Caco-2 (cell line): Measurements from ENCODE around the gene CTTNBP2NL. TPM values are rescaled to one million over a fixed set of nuclear protein-coding genes. Genes with fewer than 3 reads are reported as not detected.

ENCODE experiments used
- BruUV-seq: library from RNA; stranded (reverse); fragments of 400-500 nt; replicated peaks from 2 replicates; lab custom pipeline; 2021; lab: Mats Ljungman, UMichigan
- CTCF ChIA-PET: fragments of 300-600 bp; sonication (Branson Sonifier 250); formaldehyde crosslinking; loops from one replicate; lab custom pipeline; 2022; ENCODE audit warnings: antibody characterized with exemption; lab: Charles Lee
- POLR2A ChIA-PET: fragments of 300-600 bp; sonication (Branson Sonifier 250); formaldehyde crosslinking; loops from one replicate; lab custom pipeline; 2022; ENCODE audit warnings: antibody characterized with exemption; lab: Charles Lee
- DNase-seq, 2 experiments: peaks; one replicate each; pipeline versions ENCODE4 v3.0.0 to v3.0.0-alpha.2; 2020 to 2022
- H3K27me3 ChIP-seq: replicated peaks from 2 replicates; pipeline ENCODE4 v1.6.0; 2011; ENCODE audit warnings: low read length; ENCODE audit not compliant: control insufficient read depth, insufficient read depth
- H3K36me3 ChIP-seq: 2 replicates; pipeline ENCODE4 v1.5.1; 2011; ENCODE audit warnings: low read length; ENCODE audit not compliant: control insufficient read depth, insufficient read depth
- H3K4me1 ChIP-seq: fragments of 250-450 bp; sonication (Bioruptor Pico); 2 replicates; pipeline ENCODE4 v1.5.1; 2020; ENCODE audit warnings: mild to moderate bottlenecking
- H3K4me3 ChIP-seq: 2 replicates; pipeline ENCODE4 v1.5.1; 2011; ENCODE audit warnings: low read depth, mild to moderate bottlenecking, control low read depth, low read length
- H3K9me3 ChIP-seq: fragments of 250-450 bp; sonication (Bioruptor Pico); 2 replicates; pipeline ENCODE4 v1.5.1; 2020; ENCODE audit warnings: mild to moderate bottlenecking, moderate library complexity
- H3K27ac Mint-ChIP-seq: one replicate; pipeline ENCODE4 v1.8.0; 2022; ENCODE audit warnings: mixed read lengths; ENCODE audit not compliant: unreplicated experiment
- H3K27me3 Mint-ChIP-seq: one replicate; pipeline ENCODE4 v1.8.0; 2022; ENCODE audit warnings: mixed read lengths; ENCODE audit not compliant: insufficient read depth, unreplicated experiment
- H3K36me3 Mint-ChIP-seq: one replicate; pipeline ENCODE4 v1.8.0; 2022; ENCODE audit warnings: mild to moderate bottlenecking, mixed read lengths; ENCODE audit not compliant: insufficient read depth, unreplicated experiment
- H3K4me1 Mint-ChIP-seq: one replicate; pipeline ENCODE4 v1.8.0; 2022; ENCODE audit warnings: low read depth, mixed read lengths; ENCODE audit not compliant: unreplicated experiment
- H3K4me3 Mint-ChIP-seq: one replicate; pipeline ENCODE4 v1.8.0; 2022; ENCODE audit warnings: mild to moderate bottlenecking, moderate library complexity, mixed read lengths; ENCODE audit not compliant: unreplicated experiment
- H3K9me3 Mint-ChIP-seq: one replicate; pipeline ENCODE4 v1.8.0; 2022; ENCODE audit warnings: mixed read lengths; ENCODE audit not compliant: unreplicated experiment
- intact Hi-C: fragments of 100-400 bp; cut with micrococcal nuclease; formaldehyde crosslinking; loops from one replicate; pipeline ENCODE4 v1.10.0; 2022; ENCODE audit not compliant: unreplicated experiment
- total RNA-seq: library from RNA; stranded (reverse); gene quantifications from 2 replicates; pipeline ENCODE4 v1.2.3, GENCODE V29; 2022
- TF ChIP-seq, protein P1 (sequence below), 2 experiments: fragments of 200-600 bp in 1 of 2; IDR thresholded peaks; 1 replicate in 1 of 2; 2 replicates in 1 of 2; pipeline versions ENCODE4 v1.5.1 to v1.8.0; 2011 to 2022; ENCODE audit warnings: antibody characterized with exemption in 1 of 2, control low read depth in 1 of 2, inconsistent platforms in 1 of 2, low read depth in 1 of 2, low read length in 1 of 2, mild to moderate bottlenecking in 1 of 2, moderate library complexity in 1 of 2; ENCODE audit not compliant: insufficient read depth in 1 of 2, severe bottlenecking in 1 of 2, unreplicated experiment in 1 of 2

CTTNBP2NL gene
- total RNA-seq, 1 experiment from 2014 or later: 11.3 TPM

DNA sequence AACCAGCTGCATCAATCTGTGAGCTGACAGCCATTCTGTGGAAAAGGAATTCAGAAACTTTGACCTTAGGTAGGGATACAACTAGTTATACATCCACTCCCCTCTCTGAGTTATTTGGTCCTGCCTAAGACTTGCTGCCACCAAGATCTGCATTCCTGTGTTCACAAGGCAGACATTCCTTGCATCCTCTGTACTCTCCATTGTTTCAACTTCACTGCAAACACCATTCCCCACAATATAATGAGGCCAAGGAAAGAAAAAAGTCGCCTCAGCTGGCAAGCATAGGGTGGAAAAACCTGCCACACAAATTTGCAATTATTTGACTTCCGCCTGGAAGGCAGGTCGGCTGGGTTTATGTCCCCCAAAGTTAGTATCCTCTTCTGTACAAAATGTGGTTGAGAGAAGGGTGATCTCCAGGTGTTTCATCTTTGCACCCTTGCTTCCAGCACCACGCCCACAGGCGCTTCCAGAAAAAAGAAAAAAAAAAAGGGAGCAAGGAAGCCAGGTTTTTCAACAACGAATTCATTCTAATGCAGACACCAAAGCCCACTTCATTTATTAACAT lies 676 bp upstream of the CTTNBP2NL start:
- CTCF ChIA-PET: interaction anchor here (0.7 to 1.1 kb wide), 2 partner anchors 78 to 107 kb away, joined by 3 to 5 read pairs; no protein-coding TSS in a partner anchor
- Mint-ChIP-seq H3K9me3 (no peaks in the 10 kb centered on the region), H3K27me3 (no peaks in the 10 kb centered on the region), H3K4me3 (peak overlapping the region; percentile 96), H3K27ac (peak overlapping the region; percentile 96), H3K4me1 (peaks cover 7% of the 10 kb centered on the region), H3K36me3 (peaks cover 13% of the 10 kb centered on the region)
- no peaks in the 10 kb centered on the region for H3K27me3 ChIP-seq
- intact Hi-C loops: loop anchor here (10.0 kb wide), 1 partner anchor 409 kb away; no protein-coding TSS in a partner anchor
- POLR2A ChIA-PET: interaction anchor here (1.0 kb wide), 1 partner anchor 304 kb away, joined by 3 read pairs; no protein-coding TSS in a partner anchor
- no peaks in the 10 kb centered on the region for H3K9me3 ChIP-seq
- TSS peak; percentile 97 for BruUV-seq
- peak overlapping the region; percentile 74 for H3K4me3 ChIP-seq
- peak; percentile 29 to 41 for DNase-seq
- peaks cover 20% of the 10 kb centered on the region for H3K4me1 ChIP-seq
- no peaks in the 10 kb centered on the region for H3K36me3 ChIP-seq
- TF ChIP-seq, protein P1, sequence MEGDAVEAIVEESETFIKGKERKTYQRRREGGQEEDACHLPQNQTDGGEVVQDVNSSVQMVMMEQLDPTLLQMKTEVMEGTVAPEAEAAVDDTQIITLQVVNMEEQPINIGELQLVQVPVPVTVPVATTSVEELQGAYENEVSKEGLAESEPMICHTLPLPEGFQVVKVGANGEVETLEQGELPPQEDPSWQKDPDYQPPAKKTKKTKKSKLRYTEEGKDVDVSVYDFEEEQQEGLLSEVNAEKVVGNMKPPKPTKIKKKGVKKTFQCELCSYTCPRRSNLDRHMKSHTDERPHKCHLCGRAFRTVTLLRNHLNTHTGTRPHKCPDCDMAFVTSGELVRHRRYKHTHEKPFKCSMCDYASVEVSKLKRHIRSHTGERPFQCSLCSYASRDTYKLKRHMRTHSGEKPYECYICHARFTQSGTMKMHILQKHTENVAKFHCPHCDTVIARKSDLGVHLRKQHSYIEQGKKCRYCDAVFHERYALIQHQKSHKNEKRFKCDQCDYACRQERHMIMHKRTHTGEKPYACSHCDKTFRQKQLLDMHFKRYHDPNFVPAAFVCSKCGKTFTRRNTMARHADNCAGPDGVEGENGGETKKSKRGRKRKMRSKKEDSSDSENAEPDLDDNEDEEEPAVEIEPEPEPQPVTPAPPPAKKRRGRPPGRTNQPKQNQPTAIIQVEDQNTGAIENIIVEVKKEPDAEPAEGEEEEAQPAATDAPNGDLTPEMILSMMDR (IDR thresholded peaks at IDR 0.05; ENCODE audit: insufficient read depth in 1 of 2, low read depth in 1 of 2, low read length in 1 of 2, severe bottlenecking in 1 of 2, unreplicated experiment in 1 of 2): no peak

DNA sequence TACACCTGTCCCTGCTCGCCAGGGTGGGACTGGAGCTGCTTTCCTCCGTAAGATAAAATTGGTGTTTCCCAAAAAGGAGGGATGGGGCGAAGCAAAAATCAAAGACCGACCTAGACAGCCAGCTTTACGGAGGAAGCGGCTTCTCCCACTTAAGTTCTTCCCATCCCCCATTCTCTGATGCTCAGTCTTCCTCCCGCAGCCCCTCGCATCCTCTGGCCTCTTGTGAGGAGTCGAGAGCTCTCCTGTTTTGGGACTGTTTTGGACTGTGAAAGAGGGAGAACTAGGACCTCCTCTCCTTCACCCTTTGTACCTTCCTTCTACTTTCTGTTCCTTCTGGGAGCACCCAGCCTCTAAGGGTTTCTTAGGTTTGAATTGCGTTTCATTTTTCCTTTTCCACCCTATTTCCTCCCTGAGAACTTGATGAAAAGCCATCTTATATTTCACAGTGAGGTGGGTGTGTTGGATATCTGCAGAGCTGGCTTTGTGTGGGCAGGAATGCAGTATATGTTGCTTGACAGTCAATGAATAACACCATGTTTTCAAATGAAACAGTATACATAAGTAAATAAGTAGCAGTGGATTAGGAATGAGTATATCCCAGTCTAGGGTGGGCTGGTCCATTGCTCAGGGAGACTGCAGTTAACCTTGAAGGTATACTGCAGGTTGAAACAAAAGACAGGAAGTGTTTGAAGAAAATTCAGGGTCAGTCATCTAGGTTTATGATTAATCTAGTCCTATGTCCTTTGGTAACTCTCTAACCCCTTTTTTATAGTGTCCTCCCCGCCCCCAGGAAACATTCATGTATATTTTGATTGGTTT lies 848 bp downstream of the CTTNBP2NL start:
- peaks cover 7% of the 10 kb centered on the region for H3K4me1 Mint-ChIP-seq
- H3K4me3 Mint-ChIP-seq: peak overlapping the region; percentile 96
- H3K4me1 ChIP-seq: peaks cover 20% of the 10 kb centered on the region
- no peaks in the 10 kb centered on the region for H3K27me3 ChIP-seq
- no TSS peak for BruUV-seq
- no peaks in the 10 kb centered on the region for H3K9me3 Mint-ChIP-seq
- no peaks in the 10 kb centered on the region for H3K27me3 Mint-ChIP-seq
- peak overlapping the region; percentile 74 for H3K4me3 ChIP-seq
- intact Hi-C loops: loop anchor here (10.0 kb wide), 1 partner anchor 408 kb away; no protein-coding TSS in a partner anchor
- DNase-seq: no peak
- no peaks in the 10 kb centered on the region for H3K36me3 ChIP-seq
- POLR2A ChIA-PET: no interaction called here
- CTCF ChIA-PET: no interaction called here
- TF ChIP-seq, protein P1 (IDR thresholded peaks at IDR 0.05; ENCODE audit: insufficient read depth in 1 of 2, low read depth in 1 of 2, low read length in 1 of 2, severe bottlenecking in 1 of 2, unreplicated experiment in 1 of 2): no peak
- H3K36me3 Mint-ChIP-seq: peaks cover 13% of the 10 kb centered on the region
- peak overlapping the region; percentile 96 for H3K27ac Mint-ChIP-seq
- no peaks in the 10 kb centered on the region for H3K9me3 ChIP-seq

DNA sequence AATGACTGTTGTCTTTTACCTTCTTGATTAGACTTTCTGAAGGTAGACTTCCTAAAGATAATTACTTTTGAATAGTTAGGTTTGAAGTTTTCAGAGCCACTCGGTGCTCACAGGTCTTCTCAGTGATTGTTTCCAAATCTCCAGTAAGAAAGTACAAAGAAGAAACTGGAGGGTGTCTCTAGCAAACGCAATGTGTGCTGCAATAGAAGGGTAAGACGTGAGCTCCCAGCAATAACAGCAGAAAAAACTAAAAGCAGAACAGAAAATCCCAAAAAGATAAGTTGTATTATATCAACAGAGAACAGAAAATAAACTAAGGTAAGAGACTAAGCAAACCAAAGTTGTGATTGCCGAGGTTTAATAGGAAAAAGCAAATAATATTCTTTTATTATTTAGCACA lies 1.8 kb downstream of the CTTNBP2NL start:
- TF ChIP-seq, protein P1 (IDR thresholded peaks at IDR 0.05; ENCODE audit: insufficient read depth in 1 of 2, low read depth in 1 of 2, low read length in 1 of 2, severe bottlenecking in 1 of 2, unreplicated experiment in 1 of 2): no peak
- Mint-ChIP-seq H3K9me3 (no peaks in the 10 kb centered on the region), H3K36me3 (peaks cover 13% of the 10 kb centered on the region), H3K4me1 (peaks cover 16% of the 10 kb centered on the region), H3K27ac (no peak overlapping the region), H3K4me3 (peak overlapping the region; percentile 96), H3K27me3 (no peaks in the 10 kb centered on the region)
- Histone ChIP-seq H3K4me1 (peaks cover 20% of the 10 kb centered on the region), H3K36me3 (no peaks in the 10 kb centered on the region), H3K27me3 (no peaks in the 10 kb centered on the region), H3K9me3 (no peaks in the 10 kb centered on the region), H3K4me3 (no peak overlapping the region)
- CTCF ChIA-PET: no interaction called here
- no peak for DNase-seq
- intact Hi-C loops: loop anchor here (10.0 kb wide), 1 partner anchor 407 kb away; no protein-coding TSS in a partner anchor
- no TSS peak for BruUV-seq
- POLR2A ChIA-PET: no interaction called here
